ENCODE data around the gene IGDCC3.

Gene IGDCC3

DNA sequence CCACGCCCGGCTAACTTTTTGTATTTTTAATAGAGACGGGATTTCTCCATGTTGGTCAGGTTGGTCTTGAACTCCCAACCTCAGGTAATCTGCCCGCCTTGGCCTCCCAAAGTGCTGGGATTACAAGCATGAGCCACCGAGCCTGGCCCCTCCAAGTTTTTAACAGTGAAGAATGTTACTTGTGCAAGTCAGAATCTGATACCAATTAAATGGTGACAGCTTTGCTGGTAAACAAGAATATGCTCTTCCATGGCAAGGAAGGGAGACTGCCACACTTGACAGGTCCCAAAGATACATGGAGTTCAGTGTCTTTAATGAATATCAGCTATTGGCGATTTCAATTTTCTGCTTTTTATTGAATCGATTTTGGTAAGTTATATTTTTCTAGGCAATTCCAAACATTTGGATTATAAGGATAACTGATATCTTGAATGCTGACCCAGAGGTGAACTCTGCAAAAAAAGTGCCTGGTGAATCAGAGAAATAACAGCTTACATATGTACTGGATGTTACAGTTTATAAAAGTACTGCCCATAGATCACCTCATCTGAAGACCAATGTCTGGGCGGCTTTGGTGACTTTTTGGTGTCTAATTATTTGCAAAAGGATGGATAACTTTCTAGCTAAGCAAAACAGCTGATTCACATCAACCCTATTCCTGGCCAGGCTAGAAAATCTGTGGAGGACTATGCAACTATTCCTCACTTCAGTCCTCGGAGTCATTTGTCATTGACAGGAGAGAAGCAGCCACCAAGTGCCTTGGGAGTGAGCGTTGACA lies 92.3 kb downstream of the IGDCC3 start:
- no peak for DNase-seq

DNA sequence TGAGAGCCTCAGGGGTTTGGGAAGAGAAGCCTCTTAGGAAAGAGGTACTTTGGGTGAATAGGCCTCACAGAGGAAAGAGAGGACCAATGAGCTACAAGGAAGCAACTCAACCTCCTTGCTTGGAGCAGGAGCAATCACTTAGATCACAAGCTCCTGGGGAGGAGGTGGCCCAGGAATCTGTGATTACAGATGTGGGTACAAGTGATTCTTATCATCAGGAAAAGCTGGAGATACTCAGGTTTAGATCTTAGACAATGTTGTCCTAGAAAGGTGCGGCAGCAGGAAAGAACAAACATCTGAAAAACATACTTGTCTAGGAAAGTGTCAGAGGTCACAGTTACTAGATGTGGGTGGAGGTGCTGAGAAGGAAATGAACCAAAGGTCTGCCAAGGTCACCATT lies 99.3 kb downstream of the IGDCC3 start:
- no peak for DNase-seq
